Neuronal stem cell (in vitro differentiated cells): ENCODE results near the gene PTMA.

Experiments
- DNase-seq: peaks from one replicate; pipeline ENCODE4 v3.0.0-alpha.2; 2013; ENCODE audit warnings: low spot score
- H2AFZ ChIP-seq: one replicate; pipeline ENCODE4 v1.6.1; 2013; ENCODE audit warnings: mild to moderate bottlenecking, low read length, inconsistent platforms
- H2AK5ac ChIP-seq: 2 replicates; pipeline ENCODE4 v1.6.1; 2013; ENCODE audit warnings: low read depth, mild to moderate bottlenecking, inconsistent platforms, low read length, moderate library complexity, mixed read lengths
- H2BK120ac ChIP-seq: 2 replicates; pipeline ENCODE4 v1.6.1; 2013; ENCODE audit warnings: low read depth, mild to moderate bottlenecking, inconsistent platforms, low read length, moderate library complexity, mixed read lengths
- H2BK12ac ChIP-seq: one replicate; pipeline ENCODE4 v1.6.1; 2013; ENCODE audit warnings: low read length, inconsistent platforms
- H2BK15ac ChIP-seq: 2 replicates; pipeline ENCODE4 v1.6.1; 2013; ENCODE audit warnings: mild to moderate bottlenecking, low read length, inconsistent platforms, mixed read lengths
- H2BK5ac ChIP-seq: one replicate; pipeline ENCODE4 v1.6.1; 2013; ENCODE audit warnings: inconsistent platforms, mild to moderate bottlenecking, low read length, moderate library complexity
- H3K14ac ChIP-seq: one replicate; pipeline ENCODE4 v1.6.1; 2013; ENCODE audit warnings: low read length, inconsistent platforms
- H3K18ac ChIP-seq: 2 replicates; pipeline ENCODE4 v1.6.1; 2013; ENCODE audit warnings: low read length, inconsistent platforms
- H3K23ac ChIP-seq: 2 replicates; pipeline ENCODE4 v1.6.1; 2013; ENCODE audit warnings: low read depth, mild to moderate bottlenecking, mixed read lengths, low read length, inconsistent platforms; ENCODE audit not compliant: poor library complexity
- H3K27ac ChIP-seq: replicated peaks from 3 replicates; pipeline ENCODE4 v1.5.1; 2013; ENCODE audit warnings: low read length, inconsistent platforms
- H3K27me3 ChIP-seq, 3 experiments: 2 replicates each; pipeline ENCODE4 v1.6.1; 2013; ENCODE audit warnings: low read length in 3 of 3, mild to moderate bottlenecking in 2 of 3, inconsistent platforms in 1 of 3, low read depth in 1 of 3, mixed read lengths in 1 of 3, moderate library complexity in 1 of 3; ENCODE audit not compliant: control insufficient read depth in 3 of 3, insufficient read depth in 3 of 3
- H3K36me3 ChIP-seq, 2 donors: replicated peaks in 1 of 2; 2 replicates each; pipeline ENCODE4 v1.6.1; 2013; ENCODE audit warnings: low read length in 2 of 2; ENCODE audit not compliant: control insufficient read depth in 2 of 2, insufficient read depth in 2 of 2
- H3K4ac ChIP-seq: 2 replicates; pipeline ENCODE4 v1.6.1; 2013; ENCODE audit warnings: inconsistent platforms, mild to moderate bottlenecking, low read length, moderate library complexity
- H3K4me1 ChIP-seq, 2 donors: 1 replicate in 1 of 2; 2 replicates in 1 of 2; pipeline ENCODE4 v1.6.1; 2013; ENCODE audit warnings: low read length in 2 of 2, low read depth in 1 of 2; ENCODE audit not compliant: control insufficient read depth in 2 of 2, insufficient read depth in 1 of 2
- H3K4me2 ChIP-seq: one replicate; pipeline ENCODE4 v1.6.1; 2013; ENCODE audit warnings: mild to moderate bottlenecking, low read length, inconsistent platforms; ENCODE audit not compliant: insufficient read depth, poor library complexity, severe bottlenecking
- H3K4me3 ChIP-seq, 2 donors: 2 replicates each; pipeline ENCODE4 v1.5.1; 2013; ENCODE audit warnings: low read length in 2 of 2, mild to moderate bottlenecking in 2 of 2, inconsistent platforms in 1 of 2, moderate library complexity in 1 of 2
- H3K79me1 ChIP-seq: one replicate; pipeline ENCODE4 v1.6.1; 2013; ENCODE audit warnings: low read depth, mild to moderate bottlenecking, inconsistent platforms, low read length, moderate library complexity
- H3K9ac ChIP-seq: one replicate; pipeline ENCODE4 v1.6.1; 2013; ENCODE audit warnings: mild to moderate bottlenecking, low read depth, low read length, inconsistent platforms; ENCODE audit not compliant: poor library complexity
- H3K9me3 ChIP-seq, 2 donors: replicated peaks in 1 of 2; 2 replicates each; pipeline versions ENCODE3 to v1.6.1; 2013; ENCODE audit warnings: low read length in 2 of 2, mild to moderate bottlenecking in 2 of 2, inconsistent platforms in 1 of 2, low read depth in 1 of 2, mixed read lengths in 1 of 2, moderate library complexity in 1 of 2; ENCODE audit not compliant: control insufficient read depth in 2 of 2, insufficient read depth in 1 of 2
- H4K8ac ChIP-seq: one replicate; pipeline ENCODE4 v1.6.1; 2013; ENCODE audit warnings: low read depth, mild to moderate bottlenecking, inconsistent platforms, low read length, moderate library complexity
- H4K91ac ChIP-seq: one replicate; pipeline ENCODE4 v1.6.1; 2013; ENCODE audit warnings: low read length, low read depth, mild to moderate bottlenecking, inconsistent platforms; ENCODE audit not compliant: poor library complexity
- WGBS, 2 donors: extraction: QIAGEN DNeasy Blood & Tissue Kit; methylation state at CpG; one replicate each; pipeline ENCODE4 v1.1.7; 2013; ENCODE audit warnings: missing lambda C conversion rate in 2 of 2, mixed read lengths in 1 of 2; ENCODE audit not compliant: insufficient read length in 2 of 2, insufficient replicate concordance in 1 of 2; ENCODE audit errors: extremely low coverage in 2 of 2; 5-methylcytosine and 5-hydroxymethylcytosine counted together

The PTMA gene

GRCh38 chr2:231691251-231691772 is 17.0 kb upstream of the PTMA start:
- H3K23ac ChIP-seq: no peak overlapping the region
- DNase-seq: no peak
- H3K9me3 ChIP-seq: no peaks in the 10 kb centered on the region
- H2AFZ ChIP-seq: no peak overlapping the region
- H3K9ac ChIP-seq: no peak overlapping the region
- no peak overlapping the region for H3K4ac ChIP-seq
- no peak overlapping the region for H3K27ac ChIP-seq
- no peak overlapping the region for H2BK12ac ChIP-seq
- no peak overlapping the region for H2AK5ac ChIP-seq
- H3K36me3 ChIP-seq: no peaks in the 10 kb centered on the region
- peak overlapping the region; percentile 61 for H2BK120ac ChIP-seq
- no peak overlapping the region for H3K4me2 ChIP-seq
- H2BK5ac ChIP-seq: no peak overlapping the region
- peak overlapping the region; percentile 47 for H2BK15ac ChIP-seq
- WGBS, 2 donors: no CpG with 5 or more reads among the region's 9 CpGs
- H4K91ac ChIP-seq: no peak overlapping the region
- H4K8ac ChIP-seq: no peak overlapping the region
- H3K18ac ChIP-seq: peak overlapping the region; percentile 76
- no peak overlapping the region for H3K14ac ChIP-seq
- no peak overlapping the region for H3K4me3 ChIP-seq
- H3K27me3 ChIP-seq: no peaks in the 10 kb centered on the region
- H3K79me1 ChIP-seq: no peaks in the 10 kb centered on the region
- H3K4me1 ChIP-seq: peaks cover 13 to 18% of the 10 kb centered on the region in 2 donors

GRCh38 chr2:231692847-231693246 is 15.5 kb upstream of the PTMA start:
- WGBS, 2 donors: no CpG with 5 or more reads among the region's 13 CpGs

GRCh38 chr2:231693956-231694355 is 14.4 kb upstream of the PTMA start:
- no peak overlapping the region for H4K91ac ChIP-seq
- no peak overlapping the region for H3K4ac ChIP-seq
- H3K9me3 ChIP-seq: no peaks in the 10 kb centered on the region
- H3K4me3 ChIP-seq: no peak overlapping the region
- no peak overlapping the region for H2BK120ac ChIP-seq
- DNase-seq: no peak
- H3K27ac ChIP-seq: no peak overlapping the region
- H2BK5ac ChIP-seq: peak overlapping the region; percentile 14
- no peaks in the 10 kb centered on the region for H3K27me3 ChIP-seq
- H2BK12ac ChIP-seq: no peak overlapping the region
- no peak overlapping the region for H3K4me2 ChIP-seq
- no peak overlapping the region for H3K9ac ChIP-seq
- no peak overlapping the region for H2AFZ ChIP-seq
- H3K23ac ChIP-seq: no peak overlapping the region
- peak overlapping the region; percentile 4 for H3K18ac ChIP-seq
- H3K4me1 ChIP-seq: peaks cover 3% of the 10 kb centered on the region in 2 donors
- H3K36me3 ChIP-seq: no peaks in the 10 kb centered on the region
- H2AK5ac ChIP-seq: peak overlapping the region; percentile 14
- no CpG with 5 or more reads among the region's 7 CpGs for WGBS, 2 donors
- H3K79me1 ChIP-seq: no peaks in the 10 kb centered on the region
- H4K8ac ChIP-seq: no peak overlapping the region
- H3K14ac ChIP-seq: no peak overlapping the region
- peak overlapping the region; percentile 13 for H2BK15ac ChIP-seq

More at GRCh38 chr2:231692847-231693246, 15.5 kb upstream of the PTMA start:
- peak overlapping the region; percentile 69 for H2BK15ac ChIP-seq
- H2AFZ ChIP-seq: no peak overlapping the region
- H3K9me3 ChIP-seq: no peaks in the 10 kb centered on the region
- H3K4ac ChIP-seq: no peak overlapping the region
- no peak overlapping the region for H4K91ac ChIP-seq
- H3K79me1 ChIP-seq: no peaks in the 10 kb centered on the region
- H3K36me3 ChIP-seq: no peaks in the 10 kb centered on the region
- H3K4me1 ChIP-seq: peaks cover 4 to 5% of the 10 kb centered on the region in 2 donors
- no peak overlapping the region for H4K8ac ChIP-seq
- peak overlapping the region in 1 of 2 donors; percentile 60 for H3K4me3 ChIP-seq
- DNase-seq: no peak
- H3K4me2 ChIP-seq: no peak overlapping the region
- H3K27ac ChIP-seq: no peak overlapping the region
- peak overlapping the region; percentile 31 for H2AK5ac ChIP-seq
- H3K27me3 ChIP-seq: no peaks in the 10 kb centered on the region
- no peak overlapping the region for H3K14ac ChIP-seq
- peak overlapping the region; percentile 46 for H2BK12ac ChIP-seq
- peak overlapping the region; percentile 36 for H3K18ac ChIP-seq
- peak overlapping the region; percentile 25 for H3K23ac ChIP-seq
- peak overlapping the region; percentile 53 for H3K9ac ChIP-seq
- no peak overlapping the region for H2BK120ac ChIP-seq
- H2BK5ac ChIP-seq: no peak overlapping the region

- Histone ChIP-seq H3K9me3 (no peaks in the 10 kb centered on the region), H2BK120ac (no peak overlapping the region), H3K18ac (no peak overlapping the region), H3K36me3 (no peaks in the 10 kb centered on the region), H3K27me3 (no peaks in the 10 kb centered on the region), H4K91ac (no peak overlapping the region), H3K79me1 (no peaks in the 10 kb centered on the region), H3K4me2 (no peak overlapping the region), H3K4me3 (no peak overlapping the region), H2BK12ac (no peak overlapping the region), H3K23ac (no peak overlapping the region), H3K4ac (no peak overlapping the region), H3K9ac (no peak overlapping the region), H3K4me1 (peaks cover 0 to 3% of the 10 kb centered on the region in 2 donors), H4K8ac (no peak overlapping the region), H2AFZ (no peak overlapping the region), H2BK15ac (no peak overlapping the region), H3K27ac (no peak overlapping the region), H3K14ac (no peak overlapping the region), H2BK5ac (no peak overlapping the region), H2AK5ac (no peak overlapping the region)
- WGBS, 2 donors: no CpG with 5 or more reads among the region's 2 CpGs
- no peak for DNase-seq
These were observed 12.3 kb upstream of the PTMA start for GRCh38 chr2:231696004-231696367.
